Gastrocnemius medialis (tissue), 4 donors: ENCODE results near the gene CARD9.

ENCODE experiments used
- POLR2A ChIP-seq, 2 donors: fragments of 450-650 bp; IDR thresholded peaks; one replicate each; pipeline ENCODE4 v1.6.1; 2017; ENCODE audit warnings: antibody characterized with exemption in 2 of 2, mild to moderate bottlenecking in 2 of 2, moderate library complexity in 2 of 2
- TF ChIP-seq, protein P1 (sequence below), 5 experiments: fragments of 450-650 bp in 3 of 5; fragments of 200-600 bp in 2 of 5; sonication (generic) in 2 of 5; IDR thresholded peaks in 4 of 5; conservative IDR thresholded peaks in 1 of 5; 1 replicate in 4 of 5; 2 replicates in 1 of 5; pipeline ENCODE4 v1.5.1; 2016 to 2019; ENCODE audit warnings: antibody characterized with exemption in 5 of 5, mild to moderate bottlenecking in 3 of 5, moderate library complexity in 3 of 5

DNA sequence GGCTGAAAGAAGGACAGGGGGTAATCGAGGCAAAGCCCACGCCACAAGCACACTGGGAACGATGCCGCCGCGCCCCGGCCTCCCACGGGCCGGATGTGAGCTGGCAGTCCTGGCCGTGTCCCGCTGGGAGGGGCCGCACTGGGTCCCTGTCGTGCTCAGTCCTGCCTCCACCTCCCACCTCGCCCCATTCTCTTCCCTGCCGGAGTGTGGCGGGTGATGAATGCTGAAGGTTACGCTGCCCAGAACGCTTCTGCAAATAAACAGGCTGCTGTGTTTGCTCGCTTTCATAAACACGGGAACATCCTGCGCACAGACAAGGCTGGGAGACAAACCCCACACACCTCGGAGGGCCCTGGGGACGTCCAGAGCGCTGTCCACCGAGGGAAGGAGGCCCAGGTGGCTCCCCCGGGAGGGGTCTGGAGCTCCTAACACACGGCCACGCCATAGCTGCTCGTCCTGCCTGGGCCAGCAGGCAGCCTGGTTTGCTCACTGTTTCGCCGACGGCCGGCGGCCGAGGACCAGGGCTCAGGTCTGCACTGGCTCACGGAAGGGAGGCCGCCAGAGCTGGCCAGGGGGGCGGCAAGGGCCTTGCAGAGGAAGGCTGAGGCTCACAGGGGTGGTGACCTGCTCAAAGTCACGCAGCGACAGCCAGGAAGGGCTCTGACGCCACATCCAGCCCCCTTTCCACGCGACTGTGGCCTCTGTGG lies 12.3 kb downstream of the CARD9 start:
- no peak for TF ChIP-seq POLR2A (IDR thresholded peaks at IDR 0.05)
- TF ChIP-seq, protein P1, sequence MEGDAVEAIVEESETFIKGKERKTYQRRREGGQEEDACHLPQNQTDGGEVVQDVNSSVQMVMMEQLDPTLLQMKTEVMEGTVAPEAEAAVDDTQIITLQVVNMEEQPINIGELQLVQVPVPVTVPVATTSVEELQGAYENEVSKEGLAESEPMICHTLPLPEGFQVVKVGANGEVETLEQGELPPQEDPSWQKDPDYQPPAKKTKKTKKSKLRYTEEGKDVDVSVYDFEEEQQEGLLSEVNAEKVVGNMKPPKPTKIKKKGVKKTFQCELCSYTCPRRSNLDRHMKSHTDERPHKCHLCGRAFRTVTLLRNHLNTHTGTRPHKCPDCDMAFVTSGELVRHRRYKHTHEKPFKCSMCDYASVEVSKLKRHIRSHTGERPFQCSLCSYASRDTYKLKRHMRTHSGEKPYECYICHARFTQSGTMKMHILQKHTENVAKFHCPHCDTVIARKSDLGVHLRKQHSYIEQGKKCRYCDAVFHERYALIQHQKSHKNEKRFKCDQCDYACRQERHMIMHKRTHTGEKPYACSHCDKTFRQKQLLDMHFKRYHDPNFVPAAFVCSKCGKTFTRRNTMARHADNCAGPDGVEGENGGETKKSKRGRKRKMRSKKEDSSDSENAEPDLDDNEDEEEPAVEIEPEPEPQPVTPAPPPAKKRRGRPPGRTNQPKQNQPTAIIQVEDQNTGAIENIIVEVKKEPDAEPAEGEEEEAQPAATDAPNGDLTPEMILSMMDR (IDR thresholded peaks at IDR 0.05 in 4 of 5, conservative IDR thresholded peaks at IDR 0.05 in 1 of 5) = no peak
